ENCODE data around the gene DDX60.

The DDX60 gene

DNA sequence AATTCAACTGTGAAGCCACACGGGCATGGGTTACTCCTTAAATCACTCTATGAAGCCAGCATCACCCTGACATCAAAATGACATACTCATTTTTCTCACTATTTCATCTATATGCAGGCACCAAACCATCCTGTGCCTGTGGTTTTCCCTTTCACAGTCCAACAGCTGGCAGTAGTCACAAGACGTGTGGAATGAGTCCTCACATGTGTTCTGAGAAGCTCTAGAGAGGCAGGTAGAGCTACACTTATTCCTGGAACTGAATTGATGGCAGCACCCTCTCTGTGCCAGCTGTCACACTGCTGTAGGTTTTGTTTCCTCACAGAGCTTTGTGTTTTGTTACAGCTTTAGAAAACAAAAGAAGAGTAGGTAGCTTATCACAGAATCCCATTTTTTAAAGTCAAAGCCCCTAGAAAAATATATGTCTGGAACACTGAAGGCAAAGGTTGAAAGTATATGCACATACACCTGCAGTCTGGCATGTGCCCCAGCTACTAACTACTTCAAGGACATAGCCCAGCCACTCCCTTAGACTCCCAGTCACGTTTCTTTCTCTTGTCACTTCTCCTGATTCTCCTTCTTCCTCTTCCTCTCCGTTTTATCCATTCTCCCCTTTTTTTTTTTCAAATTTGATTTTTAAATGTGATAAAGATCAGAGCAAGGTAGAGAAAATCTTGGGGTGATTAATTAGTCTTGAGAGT, 119.1 kb downstream of the DDX60 start:
- no peak for DNase-seq

DNA sequence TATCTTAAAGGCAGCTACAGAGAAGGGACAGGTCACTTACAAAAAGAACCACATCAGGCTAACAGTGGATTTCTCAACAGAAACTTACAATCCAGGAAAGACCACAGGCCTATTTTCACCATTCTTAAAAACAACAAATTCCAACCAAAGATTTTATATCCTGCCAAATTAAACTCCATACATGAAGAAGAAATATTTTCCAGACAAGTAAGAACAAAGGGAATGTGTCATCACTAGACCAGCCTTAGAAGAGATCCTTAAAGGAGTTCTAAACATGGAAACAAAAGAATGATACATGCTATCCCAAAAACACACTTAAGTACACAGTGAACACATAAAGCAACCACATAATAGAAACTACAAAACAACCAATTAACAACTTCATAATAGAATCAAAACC, 120.6 kb downstream of the DDX60 start:
- DNase-seq: no peak

DNA sequence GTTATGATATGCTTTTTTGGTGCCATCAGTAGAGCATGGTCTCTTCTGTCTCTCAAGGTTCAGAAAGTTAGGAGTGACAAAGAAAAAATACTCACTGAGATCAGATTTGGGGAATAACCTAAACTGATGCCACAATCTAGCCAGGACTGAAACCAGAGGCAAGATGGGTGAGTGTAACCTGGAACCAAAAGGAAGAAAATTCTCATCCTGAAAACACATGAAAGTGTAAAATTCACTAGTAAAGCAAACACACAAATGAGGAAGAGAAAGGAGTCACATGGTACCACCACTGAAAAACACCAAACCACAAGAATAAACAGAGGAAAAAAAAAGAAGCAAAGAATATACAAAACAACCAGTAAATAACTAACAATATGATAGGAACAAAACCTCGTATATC, 129.8 kb downstream of the DDX60 start:
- DNase-seq: no peak

DNA sequence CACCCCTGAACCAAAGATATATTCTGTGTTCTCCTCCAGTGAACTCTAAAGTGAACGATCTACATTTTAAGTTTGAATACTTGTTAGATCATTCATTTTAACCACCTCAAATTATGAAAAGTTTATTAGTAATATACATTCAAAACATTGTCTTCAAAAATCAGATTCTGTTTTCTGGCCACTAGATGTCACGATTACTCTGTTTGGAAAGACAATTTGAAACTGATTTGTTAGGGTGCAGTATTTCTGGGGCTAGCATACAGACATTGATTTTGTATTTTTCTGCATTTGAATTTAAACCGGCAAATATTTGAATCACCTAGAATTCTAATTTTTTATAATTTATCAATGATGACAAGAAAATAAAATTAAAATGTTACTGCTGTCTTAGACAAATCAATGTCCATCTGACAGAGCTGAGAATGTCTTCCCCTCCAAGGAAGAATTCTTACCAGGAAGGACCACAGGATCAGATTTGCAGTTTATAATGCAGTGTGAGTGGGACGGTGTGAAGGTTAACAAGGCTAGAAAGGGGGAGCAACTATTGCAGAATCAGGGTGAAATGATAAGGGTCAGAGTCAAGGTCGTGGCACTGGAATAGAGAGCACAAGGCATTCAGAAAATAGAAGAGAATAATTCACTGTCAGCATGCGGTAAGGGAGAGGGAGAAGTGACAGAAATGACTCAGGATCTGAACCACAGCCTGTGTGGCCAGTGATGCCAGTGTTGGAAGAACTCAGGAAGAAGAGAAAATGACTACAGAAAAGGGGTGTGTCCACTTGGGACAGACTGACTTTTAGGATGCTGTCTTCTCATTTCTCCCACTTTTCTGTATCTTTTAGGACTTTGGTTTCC, 134.6 kb downstream of the DDX60 start:
- no peak for DNase-seq

DNA sequence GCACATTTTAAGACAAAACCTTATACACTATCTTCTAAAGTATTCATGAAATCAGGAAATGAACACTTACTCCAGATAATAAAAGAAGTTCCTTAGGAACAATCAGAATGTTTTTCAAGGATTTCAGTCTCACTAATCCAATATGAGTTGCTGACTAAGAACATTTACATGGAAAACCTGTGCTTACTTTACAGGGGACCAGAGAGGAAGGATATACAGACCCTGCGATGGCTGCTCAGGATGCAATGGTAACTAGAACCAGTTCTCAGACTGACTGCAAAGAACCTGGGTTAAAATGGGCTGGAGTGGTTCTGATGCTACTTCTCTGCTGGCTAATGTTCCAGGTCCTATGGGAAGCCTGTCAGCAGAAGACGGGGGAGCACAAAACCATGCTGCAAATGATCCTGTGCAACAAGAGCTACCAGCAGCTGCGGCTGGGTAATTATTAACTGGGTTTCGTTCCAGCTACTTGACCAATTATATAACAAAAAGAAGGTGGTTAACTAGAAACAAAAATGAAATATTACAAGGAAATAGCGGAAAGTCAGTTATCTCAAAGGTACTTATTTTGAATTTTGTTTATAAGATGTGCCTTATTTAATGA, 140.9 kb downstream of the DDX60 start:
- DNase-seq: no peak

DNA sequence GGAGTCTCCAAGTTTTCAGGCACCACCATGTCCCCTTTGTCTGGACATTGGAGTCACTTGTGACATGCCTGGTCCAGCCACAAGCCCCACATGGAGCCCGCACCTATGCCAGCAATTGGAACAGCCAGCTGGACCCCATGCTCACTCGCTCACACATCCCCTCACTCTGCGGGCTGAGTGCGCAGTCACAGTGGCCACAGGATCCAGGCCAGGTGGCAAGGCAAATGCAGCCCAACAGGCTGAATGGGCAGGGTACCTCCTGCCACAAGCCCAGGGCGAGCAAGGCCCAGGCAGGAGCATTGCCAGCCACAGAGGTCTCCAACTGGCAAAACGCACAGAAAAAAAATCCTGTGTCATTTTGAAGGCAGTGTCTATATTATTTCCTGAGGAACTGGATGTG, 144.2 kb downstream of the DDX60 start:
- DNase-seq: no peak

DNA sequence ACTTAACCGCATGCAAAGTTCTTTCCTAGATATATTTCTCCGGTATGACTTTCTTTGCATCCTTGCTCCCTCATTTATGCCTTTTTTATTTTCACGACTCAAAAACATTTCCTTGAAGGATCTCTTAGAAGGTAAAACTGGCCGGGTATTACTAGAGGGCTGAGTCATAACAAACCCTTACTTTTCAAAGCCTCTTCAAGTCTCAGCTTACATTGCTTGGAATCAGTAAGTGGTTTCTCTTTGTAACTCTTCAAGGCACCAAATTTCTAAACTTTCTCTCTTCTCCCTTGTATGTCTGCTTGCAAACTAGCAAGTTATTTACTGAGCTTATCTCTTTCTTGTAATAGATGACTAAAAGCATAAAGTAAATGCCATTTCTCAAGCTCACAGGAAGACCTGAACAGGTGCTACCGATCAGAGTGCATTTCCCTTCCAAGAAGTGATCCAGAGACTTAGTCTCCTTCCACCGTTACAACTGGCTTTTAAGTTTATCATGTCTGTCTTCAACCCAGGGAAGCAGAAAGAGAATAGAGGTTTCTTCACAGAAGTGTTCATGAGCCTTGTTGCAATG, 150.8 kb downstream of the DDX60 start:
- no peak for DNase-seq

All from NCI-H1930 (cell line).